Measurements from ENCODE around the gene UBE2N.

- TF ChIP-seq CTCF (IDR thresholded peaks at IDR 0.05), result no peak
- no peak for TF ChIP-seq EP300 (IDR thresholded peaks at IDR 0.05; ENCODE audit: low read depth)
- no peak for TF ChIP-seq POLR2A (IDR thresholded peaks at IDR 0.05)
Observed at GRCh38 chr12:93434256-93434865, 7.4 kb downstream of the UBE2N start.

Measured in transverse colon (tissue), 3 donors.